A673 (cell line): Measurements from ENCODE around the gene EEF1AKMT3.

Experiments used
- CTCF ChIP-seq: fragments of 300-800, 200-600 bp; sonication (generic); conservative IDR thresholded peaks from 2 replicates; pipeline ENCODE4 v1.5.1; 2017; ENCODE audit warnings: low read depth, mild to moderate bottlenecking, antibody characterized with exemption, low read length, moderate library complexity, mixed read lengths
- EZH2 ChIP-seq: fragments of 200-600 bp; sonication (generic); IDR thresholded peaks from 2 replicates; pipeline ENCODE4 v1.6.1; 2017; ENCODE audit warnings: borderline replicate concordance, low read depth, mild to moderate bottlenecking, mixed read lengths, antibody characterized with exemption, low read length; ENCODE audit not compliant: poor library complexity, severe bottlenecking

- no peak for TF ChIP-seq CTCF
- TF ChIP-seq EZH2 = no peak
These were observed 11.0 kb downstream of the EEF1AKMT3 start for GRCh38 chr12:57783466-57783801.
